ENCODE data around the gene POU6F2.

POU6F2 gene

GRCh38 chr7:39145935-39146334 is 168.2 kb downstream of the POU6F2 start:
- Mint-ChIP-seq H3K27ac (no peak overlapping the region), H3K4me1 (no peaks in the 10 kb centered on the region), H3K27me3 (no peaks in the 10 kb centered on the region), H3K9me3 (no peaks in the 10 kb centered on the region), H3K4me3 (no peak overlapping the region), H3K36me3 (ENCODE audit: low read depth) (no peaks in the 10 kb centered on the region)
- ATAC-seq (no peak), DNase-seq (no peak)

GRCh38 chr7:39152701-39153100 is 175.0 kb downstream of the POU6F2 start:
- Mint-ChIP-seq H3K36me3 (ENCODE audit: low read depth) (no peaks in the 10 kb centered on the region), H3K4me1 (no peaks in the 10 kb centered on the region), H3K27ac (no peak overlapping the region), H3K9me3 (no peaks in the 10 kb centered on the region), H3K27me3 (peaks cover 2% of the 10 kb centered on the region), H3K4me3 (no peak overlapping the region)
- DNase-seq = no peak
- no peak for ATAC-seq

DNA sequence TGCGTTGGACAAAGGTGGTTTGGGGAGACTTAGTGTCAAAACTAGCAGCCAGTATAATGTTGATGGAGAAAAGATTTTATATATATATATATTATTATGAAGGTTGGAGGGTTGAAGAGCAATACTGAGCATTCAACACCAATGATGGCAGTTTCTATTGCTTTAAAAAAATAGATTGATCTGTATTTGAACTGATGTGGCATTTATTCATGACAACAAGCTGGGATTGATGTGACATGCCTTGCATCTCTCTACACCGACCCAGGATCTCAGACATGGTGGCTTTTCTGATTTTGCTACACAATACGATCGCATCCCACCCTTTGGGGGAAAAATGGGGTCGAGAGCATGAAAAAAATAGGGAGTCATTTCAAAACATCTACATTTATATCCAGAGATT is 175.4 kb downstream of the POU6F2 start:
- DNase-seq = no peak
- Mint-ChIP-seq H3K27ac (no peak overlapping the region), H3K4me3 (no peak overlapping the region), H3K9me3 (no peaks in the 10 kb centered on the region), H3K36me3 (ENCODE audit: low read depth) (no peaks in the 10 kb centered on the region), H3K4me1 (no peaks in the 10 kb centered on the region), H3K27me3 (peaks cover 2% of the 10 kb centered on the region)
- ATAC-seq = no peak

- ATAC-seq = no peak
- Mint-ChIP-seq H3K36me3 (ENCODE audit: low read depth) (no peaks in the 10 kb centered on the region), H3K27me3 (peaks cover 2% of the 10 kb centered on the region), H3K27ac (no peak overlapping the region), H3K4me3 (no peak overlapping the region), H3K4me1 (no peaks in the 10 kb centered on the region), H3K9me3 (no peaks in the 10 kb centered on the region)
- DNase-seq = no peak
Measured at GRCh38 chr7:39153647-39154046, 175.9 kb downstream of the POU6F2 start.

DNA sequence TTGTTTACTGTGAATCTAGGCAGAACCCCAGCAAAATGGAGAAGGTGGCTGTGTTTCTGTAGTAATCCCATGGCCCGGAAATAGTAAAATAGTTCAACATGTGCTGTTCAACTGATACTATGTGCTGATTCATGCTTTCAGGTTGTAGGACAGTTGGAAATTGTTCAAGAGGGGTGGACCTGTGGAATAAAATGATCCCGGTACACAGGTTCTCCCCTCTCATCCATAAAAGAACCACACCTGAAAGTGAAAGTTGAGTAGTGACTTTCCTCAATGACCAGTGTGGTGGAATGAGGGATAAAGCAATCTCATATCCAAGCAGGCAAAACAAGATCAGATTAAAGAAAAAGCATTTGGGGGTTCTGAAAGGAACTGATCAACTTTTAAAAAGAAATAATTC is 177.1 kb downstream of the POU6F2 start:
- H3K9me3 Mint-ChIP-seq = no peaks in the 10 kb centered on the region
- ATAC-seq (no peak), DNase-seq (no peak)
- H3K27ac Mint-ChIP-seq = no peak overlapping the region
- H3K4me1 Mint-ChIP-seq = no peaks in the 10 kb centered on the region
- H3K4me3 Mint-ChIP-seq = no peak overlapping the region
- H3K36me3 Mint-ChIP-seq (ENCODE audit: low read depth) = no peaks in the 10 kb centered on the region
- peaks cover 2% of the 10 kb centered on the region for H3K27me3 Mint-ChIP-seq

- H3K4me3 Mint-ChIP-seq = no peak overlapping the region
- no peak for ATAC-seq
- H3K4me1 Mint-ChIP-seq = no peaks in the 10 kb centered on the region
- H3K27me3 Mint-ChIP-seq = no peaks in the 10 kb centered on the region
- H3K27ac Mint-ChIP-seq = no peak overlapping the region
- H3K36me3 Mint-ChIP-seq (ENCODE audit: low read depth) = no peaks in the 10 kb centered on the region
- H3K9me3 Mint-ChIP-seq = no peaks in the 10 kb centered on the region
- no peak for DNase-seq
Measured at GRCh38 chr7:39158367-39158766, 180.7 kb downstream of the POU6F2 start.

DNA sequence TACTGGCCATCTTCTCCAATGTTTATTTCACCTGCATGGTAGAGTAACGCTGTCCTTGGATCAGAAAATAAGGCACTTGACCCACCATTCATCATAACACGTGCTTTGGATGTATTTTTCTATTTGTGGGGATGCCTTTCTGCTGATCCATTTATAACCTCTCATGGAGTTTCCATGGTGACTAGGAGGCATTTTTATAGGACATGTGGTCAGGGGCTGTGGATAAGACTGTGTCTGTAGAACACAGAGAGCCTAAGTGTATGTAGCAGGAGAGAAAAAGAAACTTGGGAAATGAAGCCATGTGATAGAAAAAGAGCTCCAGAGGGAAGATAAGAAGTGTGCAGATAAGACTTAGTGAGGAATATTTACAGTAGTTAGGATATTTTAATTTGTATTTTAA is 184.2 kb downstream of the POU6F2 start:
- H3K36me3 Mint-ChIP-seq (ENCODE audit: low read depth) = no peaks in the 10 kb centered on the region
- ATAC-seq = no peak
- no peaks in the 10 kb centered on the region for H3K9me3 Mint-ChIP-seq
- no peak overlapping the region for H3K27ac Mint-ChIP-seq
- H3K4me3 Mint-ChIP-seq = no peak overlapping the region
- DNase-seq = no peak
- H3K27me3 Mint-ChIP-seq = peaks cover 1% of the 10 kb centered on the region
- no peaks in the 10 kb centered on the region for H3K4me1 Mint-ChIP-seq

GRCh38 chr7:39164887-39165286 is 187.2 kb downstream of the POU6F2 start:
- H3K27me3 Mint-ChIP-seq = peaks cover 1% of the 10 kb centered on the region
- ATAC-seq (no peak), DNase-seq (no peak)
- no peaks in the 10 kb centered on the region for H3K4me1 Mint-ChIP-seq
- no peaks in the 10 kb centered on the region for H3K9me3 Mint-ChIP-seq
- H3K36me3 Mint-ChIP-seq (ENCODE audit: low read depth) = no peaks in the 10 kb centered on the region
- H3K4me3 Mint-ChIP-seq = no peak overlapping the region
- H3K27ac Mint-ChIP-seq = no peak overlapping the region

GRCh38 chr7:39168403-39169098 is 190.8 kb downstream of the POU6F2 start:
- Mint-ChIP-seq H3K27me3 (peaks cover 1% of the 10 kb centered on the region), H3K9me3 (no peaks in the 10 kb centered on the region), H3K27ac (no peak overlapping the region), H3K36me3 (ENCODE audit: low read depth) (no peaks in the 10 kb centered on the region), H3K4me1 (no peaks in the 10 kb centered on the region), H3K4me3 (no peak overlapping the region)
- no peak for ATAC-seq
- no peak for DNase-seq

DNA sequence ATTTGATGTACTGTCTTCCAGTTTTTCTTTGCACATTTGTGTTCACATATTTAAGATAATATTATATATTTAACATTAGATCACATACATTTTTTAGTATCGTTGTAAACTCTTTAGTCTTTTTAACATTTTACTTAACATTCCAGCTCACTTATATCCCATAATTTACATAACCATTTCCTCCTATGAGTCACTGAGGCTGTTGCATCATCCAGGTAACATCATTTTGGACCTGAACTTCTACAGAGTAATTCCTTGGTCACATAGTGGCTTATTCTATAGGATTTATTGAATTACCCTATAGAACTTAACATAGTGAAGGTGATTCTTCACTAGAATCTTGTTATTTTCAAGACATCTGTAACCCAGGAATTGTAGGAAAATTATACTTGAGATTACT is 194.4 kb downstream of the POU6F2 start:
- no peak for DNase-seq
- ATAC-seq = no peak
- Mint-ChIP-seq H3K27ac (no peak overlapping the region), H3K9me3 (no peaks in the 10 kb centered on the region), H3K4me3 (no peak overlapping the region), H3K36me3 (ENCODE audit: low read depth) (no peaks in the 10 kb centered on the region), H3K4me1 (no peaks in the 10 kb centered on the region), H3K27me3 (no peaks in the 10 kb centered on the region)

DNA sequence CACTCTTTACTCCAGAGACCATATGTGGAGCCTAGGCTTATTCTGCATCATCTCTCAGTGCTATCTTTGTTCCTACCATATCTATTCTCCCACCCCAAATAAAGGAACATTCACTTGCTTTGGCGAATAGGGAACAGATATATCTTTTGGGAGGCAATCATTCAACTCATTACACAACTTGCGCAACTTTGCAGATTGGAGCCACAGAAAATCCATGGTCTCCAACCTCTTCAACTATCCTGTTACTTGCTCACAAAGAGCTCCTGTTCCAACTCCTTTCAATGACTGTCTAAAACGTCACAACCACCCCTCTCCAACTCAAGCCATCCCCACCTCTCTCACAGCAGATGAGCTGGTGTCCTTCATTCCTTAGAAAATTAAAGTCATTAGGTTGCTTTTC is 203.7 kb downstream of the POU6F2 start:
- no peak for DNase-seq
- no peak overlapping the region for H3K27ac Mint-ChIP-seq
- ATAC-seq = no peak
- H3K27me3 Mint-ChIP-seq = no peaks in the 10 kb centered on the region
- no peaks in the 10 kb centered on the region for H3K4me1 Mint-ChIP-seq
- H3K4me3 Mint-ChIP-seq = no peak overlapping the region
- H3K9me3 Mint-ChIP-seq = no peaks in the 10 kb centered on the region
- no peaks in the 10 kb centered on the region for H3K36me3 Mint-ChIP-seq (ENCODE audit: low read depth)

DNA sequence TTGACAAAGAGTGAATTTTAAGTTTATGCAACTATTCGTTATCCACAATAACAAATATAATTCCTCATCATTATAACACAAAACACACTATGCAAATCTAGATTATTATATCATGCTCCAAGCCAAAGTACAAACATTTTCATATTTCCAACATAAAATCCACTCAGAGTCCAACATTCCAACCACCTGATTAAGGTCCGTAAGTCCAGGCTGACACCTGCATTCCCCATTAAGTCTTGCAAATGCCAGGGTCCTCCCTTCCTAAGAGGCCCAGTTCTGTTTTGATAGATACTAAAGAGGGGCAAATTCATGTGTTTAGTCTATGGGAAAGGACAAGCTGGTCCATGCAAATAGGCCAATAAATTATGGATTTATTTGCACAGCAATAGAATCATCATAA is 206.1 kb downstream of the POU6F2 start:
- no peaks in the 10 kb centered on the region for H3K4me1 Mint-ChIP-seq
- no peak overlapping the region for H3K27ac Mint-ChIP-seq
- H3K9me3 Mint-ChIP-seq = no peaks in the 10 kb centered on the region
- ATAC-seq (no peak), DNase-seq (no peak)
- no peaks in the 10 kb centered on the region for H3K36me3 Mint-ChIP-seq (ENCODE audit: low read depth)
- no peak overlapping the region for H3K4me3 Mint-ChIP-seq
- H3K27me3 Mint-ChIP-seq = no peaks in the 10 kb centered on the region

DNA sequence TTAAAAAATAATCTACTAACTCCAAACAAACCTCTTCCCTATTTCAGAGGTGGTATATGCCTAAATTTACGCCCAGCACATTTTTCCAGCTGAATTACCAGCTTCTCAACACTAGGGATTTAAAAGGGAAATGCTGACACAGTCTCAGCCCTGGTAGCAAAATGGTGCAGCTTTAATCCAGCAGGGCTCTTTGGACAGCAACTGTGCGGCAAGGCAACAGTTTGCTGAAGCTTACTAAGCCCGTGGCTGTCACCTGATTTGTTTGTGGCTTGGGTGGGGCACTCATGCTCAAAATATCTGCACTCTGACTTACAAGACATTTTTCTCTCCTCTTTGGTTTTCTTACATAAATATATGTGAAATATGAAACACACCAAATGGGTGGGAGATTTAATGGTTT is 206.7 kb downstream of the POU6F2 start:
- ATAC-seq (no peak), DNase-seq (no peak)
- H3K27me3 Mint-ChIP-seq = no peaks in the 10 kb centered on the region
- no peak overlapping the region for H3K27ac Mint-ChIP-seq
- H3K36me3 Mint-ChIP-seq (ENCODE audit: low read depth) = no peaks in the 10 kb centered on the region
- no peaks in the 10 kb centered on the region for H3K9me3 Mint-ChIP-seq
- no peaks in the 10 kb centered on the region for H3K4me1 Mint-ChIP-seq
- no peak overlapping the region for H3K4me3 Mint-ChIP-seq

GRCh38 chr7:39186131-39186530 is 208.4 kb downstream of the POU6F2 start:
- Mint-ChIP-seq H3K27ac (no peak overlapping the region), H3K36me3 (ENCODE audit: low read depth) (no peaks in the 10 kb centered on the region), H3K27me3 (no peaks in the 10 kb centered on the region), H3K4me3 (no peak overlapping the region), H3K9me3 (no peaks in the 10 kb centered on the region), H3K4me1 (no peaks in the 10 kb centered on the region)
- DNase-seq (no peak), ATAC-seq (no peak)

DNA sequence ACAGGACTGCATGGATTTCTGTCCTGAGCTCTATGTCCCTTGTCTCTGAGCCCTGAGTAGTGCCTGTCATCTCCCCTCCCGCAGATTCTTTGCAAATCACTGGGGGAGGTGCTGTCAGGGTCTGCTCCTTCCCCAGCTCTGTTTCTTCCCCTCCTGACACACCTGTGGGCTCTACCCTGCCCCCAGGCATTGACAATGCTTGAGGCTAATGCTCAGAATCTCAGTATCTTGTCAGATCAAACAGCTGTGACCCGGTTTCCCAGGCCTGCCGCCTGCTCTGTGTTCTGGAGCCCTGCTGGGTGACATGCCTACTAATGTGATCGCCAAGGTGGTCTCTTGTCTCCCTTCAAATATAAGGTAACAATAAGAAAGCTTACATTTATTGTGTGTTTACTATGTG is 209.0 kb downstream of the POU6F2 start:
- Mint-ChIP-seq H3K36me3 (ENCODE audit: low read depth) (no peaks in the 10 kb centered on the region), H3K9me3 (no peaks in the 10 kb centered on the region), H3K27me3 (no peaks in the 10 kb centered on the region), H3K4me1 (no peaks in the 10 kb centered on the region), H3K4me3 (no peak overlapping the region), H3K27ac (no peak overlapping the region)
- ATAC-seq (no peak), DNase-seq (no peak)

- Mint-ChIP-seq H3K27me3 (peaks cover 3% of the 10 kb centered on the region), H3K4me1 (no peaks in the 10 kb centered on the region), H3K9me3 (no peaks in the 10 kb centered on the region), H3K4me3 (no peak overlapping the region), H3K36me3 (ENCODE audit: low read depth) (no peaks in the 10 kb centered on the region), H3K27ac (no peak overlapping the region)
- no peak for DNase-seq
- ATAC-seq = no peak
Measured at GRCh38 chr7:39187130-39187529, 209.4 kb downstream of the POU6F2 start.
